Measurements from ENCODE around the gene KCNG4. TPM values are rescaled to one million over a fixed set of nuclear protein-coding genes. Genes with fewer than 3 reads are reported as not detected.

Gene KCNG4
- total RNA-seq, 1 donor from 2014 or later, result not detected

- H3K27ac Mint-ChIP-seq, result no peak overlapping the region
- H3K4me2 ChIP-seq, result no peak overlapping the region
- H3K4me1 ChIP-seq, result peaks cover 5% of the 10 kb centered on the region
Measured at GRCh38 chr16:84181144-84181915, 58.5 kb downstream of the KCNG4 start.

GRCh38 chr16:84180519-84181140, 59.2 kb downstream of the KCNG4 start:
- Histone ChIP-seq H3K79me2 (ENCODE audit: low read depth) (peaks cover 26% of the 10 kb centered on the region), H3K27me3 (no peaks in the 10 kb centered on the region), H3K27ac (no peak overlapping the region), H3K36me3 (no peaks in the 10 kb centered on the region), H2AFZ (replicated peaks) (no peak overlapping the region), H4K20me1 (ENCODE audit: low read depth) (peaks cover 6% of the 10 kb centered on the region), H3F3A (ENCODE audit: low read depth) (no peaks in the 10 kb centered on the region), H3K9me3 (ENCODE audit: low read depth) (no peaks in the 10 kb centered on the region), H3K4me2 (no peak overlapping the region), H3K4me1 (no peaks in the 10 kb centered on the region), H3K9ac (no peak overlapping the region), H3K4me3 (no peak overlapping the region)
- Mint-ChIP-seq H3K4me1 (peaks cover 8% of the 10 kb centered on the region), H3K4me3 (no peak overlapping the region), H3K36me3 (peaks cover 4% of the 10 kb centered on the region), H3K27me3 (ENCODE audit: insufficient read depth, low read depth) (no peaks in the 10 kb centered on the region), H3K9me3 (no peaks in the 10 kb centered on the region), H3K27ac (no peak overlapping the region)
- DNase-seq (ENCODE audit: low spot score), result no peak
- TF ChIP-seq EZH2 (IDR thresholded peaks at IDR 0.05) (no peak), EZH2phosphoT487 (IDR thresholded peaks at IDR 0.05) (no peak), CTCF (IDR thresholded peaks at IDR 0.05) (no peak)

More at GRCh38 chr16:84181144-84181915, 58.5 kb downstream of the KCNG4 start:
- no peak for TF ChIP-seq CTCF (IDR thresholded peaks at IDR 0.05)
- TF ChIP-seq EZH2phosphoT487 (IDR thresholded peaks at IDR 0.05), result no peak
- TF ChIP-seq EZH2 (IDR thresholded peaks at IDR 0.05), result no peak
- no peak overlapping the region for H3K27ac ChIP-seq
- no peak overlapping the region for H3K9ac ChIP-seq
- H3K27me3 ChIP-seq, result no peaks in the 10 kb centered on the region
- no peak overlapping the region for H3K4me3 ChIP-seq
- Mint-ChIP-seq H3K27me3 (ENCODE audit: insufficient read depth, low read depth) (no peaks in the 10 kb centered on the region), H3K36me3 (peaks cover 4% of the 10 kb centered on the region), H3K4me3 (no peak overlapping the region), H3K4me1 (peaks cover 11% of the 10 kb centered on the region), H3K9me3 (no peaks in the 10 kb centered on the region)
- no peaks in the 10 kb centered on the region for H3F3A ChIP-seq (ENCODE audit: low read depth)
- DNase-seq (ENCODE audit: low spot score), result no peak
- no peaks in the 10 kb centered on the region for H3K36me3 ChIP-seq
- no peaks in the 10 kb centered on the region for H3K9me3 ChIP-seq (ENCODE audit: low read depth)
- peaks cover 33% of the 10 kb centered on the region for H3K79me2 ChIP-seq (ENCODE audit: low read depth)
- no peak overlapping the region for H2AFZ ChIP-seq (replicated peaks)
- peaks cover 13% of the 10 kb centered on the region for H4K20me1 ChIP-seq (ENCODE audit: low read depth)

- no peak overlapping the region for H3K27ac Mint-ChIP-seq
- no peak for DNase-seq (ENCODE audit: low spot score)
- TF ChIP-seq EZH2 (IDR thresholded peaks at IDR 0.05), result no peak
- no peak for TF ChIP-seq EZH2phosphoT487 (IDR thresholded peaks at IDR 0.05)
- TF ChIP-seq CTCF (IDR thresholded peaks at IDR 0.05), result no peak
- H3K4me1 Mint-ChIP-seq, result peaks cover 8% of the 10 kb centered on the region
- H3K4me3 Mint-ChIP-seq, result no peak overlapping the region
- H3K79me2 ChIP-seq (ENCODE audit: low read depth), result peaks cover 17% of the 10 kb centered on the region
- no peaks in the 10 kb centered on the region for H4K20me1 ChIP-seq (ENCODE audit: low read depth)
- H3K27me3 ChIP-seq, result no peaks in the 10 kb centered on the region
- peaks cover 4% of the 10 kb centered on the region for H3K36me3 Mint-ChIP-seq
- no peaks in the 10 kb centered on the region for H3K4me1 ChIP-seq
- H3K9me3 ChIP-seq (ENCODE audit: low read depth), result no peaks in the 10 kb centered on the region
- no peak overlapping the region for H3K4me3 ChIP-seq
- H3K4me2 ChIP-seq, result no peak overlapping the region
- no peak overlapping the region for H3K9ac ChIP-seq
- H3K9me3 Mint-ChIP-seq, result no peaks in the 10 kb centered on the region
- peaks cover 2% of the 10 kb centered on the region for H3K27me3 Mint-ChIP-seq (ENCODE audit: insufficient read depth, low read depth)
- no peaks in the 10 kb centered on the region for H3K36me3 ChIP-seq
- no peak overlapping the region for H3K27ac ChIP-seq
- H2AFZ ChIP-seq (replicated peaks), result no peak overlapping the region
- H3F3A ChIP-seq (ENCODE audit: low read depth), result no peaks in the 10 kb centered on the region
Measured at GRCh38 chr16:84179612-84180320, 60.0 kb downstream of the KCNG4 start.

All from neural progenitor cell (in vitro differentiated cells).